ENCODE measurements around the gene METTL26. TPM values are rescaled to one million over a fixed set of nuclear protein-coding genes. Genes with fewer than 3 reads are reported as not detected.

METTL26 gene
- total and polyA plus RNA-seq, 2 of the 4 experiments (the other 2 are of a cell fraction): 46.8 to 128 TPM

DNA sequence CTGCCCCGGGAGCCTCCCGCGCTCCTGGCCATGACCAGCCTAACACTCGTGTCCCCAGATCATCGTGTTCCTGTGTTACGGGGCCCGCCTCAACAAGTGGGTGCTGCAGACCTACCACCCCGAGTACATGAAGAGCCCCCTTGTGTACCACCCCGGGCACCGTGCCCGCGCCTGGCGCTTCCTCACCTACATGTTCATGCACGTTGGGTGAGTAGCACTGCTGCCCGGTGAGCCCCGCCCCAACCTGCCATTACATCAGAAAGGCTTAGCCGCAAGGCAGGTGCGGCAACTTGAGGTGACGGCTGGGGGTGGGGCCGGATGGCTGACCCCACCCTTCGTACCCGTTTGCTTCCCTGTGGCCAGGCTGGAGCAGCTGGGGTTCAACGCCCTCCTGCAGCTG, 40.8 kb upstream of the METTL26 start:
- Histone ChIP-seq H3K18ac (ENCODE audit: low read depth, low read length) (no peak overlapping the region), H4K8ac (ENCODE audit: low read depth in 2 of 2, low read length in 2 of 2) (no peak overlapping the region), H3K9ac (ENCODE audit: low read depth, low read length) (no peak overlapping the region), H3K4me1 (ENCODE audit: control insufficient read depth, insufficient read depth, low read length) (peaks cover 18% of the 10 kb centered on the region), H2BK15ac (ENCODE audit: low read depth, low read length) (no peak overlapping the region), H2BK20ac (ENCODE audit: low read depth, low read length) (no peak overlapping the region), H2AFZ (replicated peaks; ENCODE audit: low read length, poor library complexity) (no peak overlapping the region), H3K27ac (ENCODE audit: insufficient read depth, low read length) (no peak overlapping the region), H3K27me3 (ENCODE audit: control insufficient read depth, insufficient read depth, low read length) (no peaks in the 10 kb centered on the region), H3K9me1 (ENCODE audit: insufficient read depth, low read length) (peaks cover 12% of the 10 kb centered on the region), H3K4ac (ENCODE audit: low read depth, low read length) (no peak overlapping the region), H2BK120ac (ENCODE audit: low read depth, low read length) (no peak overlapping the region), H2AK9ac (replicated peaks; ENCODE audit: low read depth, low read length, poor library complexity) (no peak overlapping the region), H3K23ac (ENCODE audit: low read depth, low read length) (no peak overlapping the region), H4K91ac (ENCODE audit: insufficient read depth, low read depth, low read length) (no peak overlapping the region), H3K4me2 (ENCODE audit: low read depth, low read length) (no peak overlapping the region), H4K5ac (ENCODE audit: low read depth, low read length) (no peak overlapping the region), H3K14ac (replicated peaks; ENCODE audit: low read depth, low read length) (no peak overlapping the region), H3K36me3 (ENCODE audit: control insufficient read depth, insufficient read depth, low read length) (peaks cover 29% of the 10 kb centered on the region), H4K20me1 (ENCODE audit: insufficient read depth, low read length) (peaks cover 33% of the 10 kb centered on the region), H3K79me1 (ENCODE audit: low read depth in 1 of 2, low read length in 2 of 2) (peaks cover 2 to 30% of the 10 kb centered on the region in 2 experiments; a peak in 3 of 4 replicates), H2AK5ac (ENCODE audit: low read depth, low read length) (no peak overlapping the region), H2BK5ac (ENCODE audit: low read depth, low read length, poor library complexity, severe bottlenecking) (no peak overlapping the region), H3K4me3 (ENCODE audit: insufficient read depth, low read depth, low read length) (no peak overlapping the region), H3K9me3 (ENCODE audit: control insufficient read depth, insufficient read depth, low read length) (no peaks in the 10 kb centered on the region), H3K56ac (ENCODE audit: extremely low read depth, insufficient read depth, low read length) (no peak overlapping the region)
- DNase-seq (no peak), ATAC-seq (ENCODE audit: low read depth) (no peak)
- POLR2A ChIA-PET (ENCODE audit: unreplicated experiment): no interaction called here
- dilution Hi-C loops (cut with HindIII; ENCODE audit: low sequenced_read_pairs, unreplicated experiment): no loop called here
- CTCF ChIA-PET: no interaction called here
- in situ Hi-C loops (cut with MboI; ENCODE audit: low sequenced_read_pairs): no loop called here
- WGBS, 2 experiments (ENCODE audit: extremely low coverage in 2 of 2, insufficient read length in 1 of 2): 69% methylated on average over 14 of the region's 23 CpGs; no CpG with 5 or more reads in 1 of the 2 experiments
- intact Hi-C loops (cut with micrococcal nuclease): no loop called here
- BruUV-seq (replicated peaks): no TSS peak
- TF ChIP-seq MXI1 (IDR thresholded peaks at IDR 0.05; ENCODE audit: borderline replicate concordance, low read depth, low read length): no peak
- TF ChIP-seq MAZ (IDR thresholded peaks at IDR 0.05; ENCODE audit: borderline replicate concordance, low read depth, low read length): no peak
- no peak for TF ChIP-seq NFE2L2 (IDR thresholded peaks at IDR 0.05; ENCODE audit: low read depth, low read length)
- TF ChIP-seq, protein P1, sequence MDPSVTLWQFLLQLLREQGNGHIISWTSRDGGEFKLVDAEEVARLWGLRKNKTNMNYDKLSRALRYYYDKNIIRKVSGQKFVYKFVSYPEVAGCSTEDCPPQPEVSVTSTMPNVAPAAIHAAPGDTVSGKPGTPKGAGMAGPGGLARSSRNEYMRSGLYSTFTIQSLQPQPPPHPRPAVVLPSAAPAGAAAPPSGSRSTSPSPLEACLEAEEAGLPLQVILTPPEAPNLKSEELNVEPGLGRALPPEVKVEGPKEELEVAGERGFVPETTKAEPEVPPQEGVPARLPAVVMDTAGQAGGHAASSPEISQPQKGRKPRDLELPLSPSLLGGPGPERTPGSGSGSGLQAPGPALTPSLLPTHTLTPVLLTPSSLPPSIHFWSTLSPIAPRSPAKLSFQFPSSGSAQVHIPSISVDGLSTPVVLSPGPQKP (IDR thresholded peaks at IDR 0.05; ENCODE audit: borderline replicate concordance, low read depth, low read length): no peak
- TF ChIP-seq RCOR1 (IDR thresholded peaks at IDR 0.05; ENCODE audit: insufficient replicate concordance, low read length): no peak
- no peak for TF ChIP-seq BHLHE40 (IDR thresholded peaks at IDR 0.05; ENCODE audit: low read depth, low read length)
- TF ChIP-seq, protein P2, sequence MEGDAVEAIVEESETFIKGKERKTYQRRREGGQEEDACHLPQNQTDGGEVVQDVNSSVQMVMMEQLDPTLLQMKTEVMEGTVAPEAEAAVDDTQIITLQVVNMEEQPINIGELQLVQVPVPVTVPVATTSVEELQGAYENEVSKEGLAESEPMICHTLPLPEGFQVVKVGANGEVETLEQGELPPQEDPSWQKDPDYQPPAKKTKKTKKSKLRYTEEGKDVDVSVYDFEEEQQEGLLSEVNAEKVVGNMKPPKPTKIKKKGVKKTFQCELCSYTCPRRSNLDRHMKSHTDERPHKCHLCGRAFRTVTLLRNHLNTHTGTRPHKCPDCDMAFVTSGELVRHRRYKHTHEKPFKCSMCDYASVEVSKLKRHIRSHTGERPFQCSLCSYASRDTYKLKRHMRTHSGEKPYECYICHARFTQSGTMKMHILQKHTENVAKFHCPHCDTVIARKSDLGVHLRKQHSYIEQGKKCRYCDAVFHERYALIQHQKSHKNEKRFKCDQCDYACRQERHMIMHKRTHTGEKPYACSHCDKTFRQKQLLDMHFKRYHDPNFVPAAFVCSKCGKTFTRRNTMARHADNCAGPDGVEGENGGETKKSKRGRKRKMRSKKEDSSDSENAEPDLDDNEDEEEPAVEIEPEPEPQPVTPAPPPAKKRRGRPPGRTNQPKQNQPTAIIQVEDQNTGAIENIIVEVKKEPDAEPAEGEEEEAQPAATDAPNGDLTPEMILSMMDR (conservative IDR thresholded peaks at IDR 0.05; ENCODE audit: low read depth, low read length): no peak
- no peak for TF ChIP-seq MAFK (IDR thresholded peaks at IDR 0.05; ENCODE audit: low read depth, low read length)
- TF ChIP-seq FOS (IDR thresholded peaks at IDR 0.05; ENCODE audit: low read depth, low read length): no peak
- TF ChIP-seq CHD1 (IDR thresholded peaks at IDR 0.05; ENCODE audit: low read depth, low read length): no peak
- TF ChIP-seq RAD21 (IDR thresholded peaks at IDR 0.05; ENCODE audit: low read length): no peak
- TF ChIP-seq SMC3 (IDR thresholded peaks at IDR 0.05; ENCODE audit: low read depth, low read length): no peak
- no peak for TF ChIP-seq CEBPB (IDR thresholded peaks at IDR 0.05; ENCODE audit: low read depth, low read length)
- no peak for TF ChIP-seq POLR2A (IDR thresholded peaks at IDR 0.05; ENCODE audit: low read depth, low read length)
- TF ChIP-seq, protein P3, sequence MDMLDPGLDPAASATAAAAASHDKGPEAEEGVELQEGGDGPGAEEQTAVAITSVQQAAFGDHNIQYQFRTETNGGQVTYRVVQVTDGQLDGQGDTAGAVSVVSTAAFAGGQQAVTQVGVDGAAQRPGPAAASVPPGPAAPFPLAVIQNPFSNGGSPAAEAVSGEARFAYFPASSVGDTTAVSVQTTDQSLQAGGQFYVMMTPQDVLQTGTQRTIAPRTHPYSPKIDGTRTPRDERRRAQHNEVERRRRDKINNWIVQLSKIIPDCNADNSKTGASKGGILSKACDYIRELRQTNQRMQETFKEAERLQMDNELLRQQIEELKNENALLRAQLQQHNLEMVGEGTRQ (IDR thresholded peaks at IDR 0.05; ENCODE audit: low read depth, low read length): no peak
- TF ChIP-seq RFX5 (IDR thresholded peaks at IDR 0.05; ENCODE audit: low read depth, low read length): no peak

Measured in IMR-90 (cell line).